HepG2 (cell line): ENCODE results near the gene WDR35. TPM values are rescaled to one million over a fixed set of nuclear protein-coding genes. Genes with fewer than 3 reads are reported as not detected.

Experiments used
- AHDC1 ChIP-seq: sonication (generic); formaldehyde crosslinking; IDR thresholded peaks from 2 replicates; pipeline ENCODE4 v1.5.1; 2020; ENCODE audit warnings: mild to moderate bottlenecking, missing genetic modification reagents, borderline replicate concordance
- ARID2 ChIP-seq: sonication (generic); formaldehyde crosslinking; IDR thresholded peaks from 2 replicates; pipeline ENCODE4 v1.8.1; 2022; ENCODE audit warnings: mild to moderate bottlenecking, missing genetic modification reagents, borderline replicate concordance
- ARID3A ChIP-seq: IDR thresholded peaks from 2 replicates; pipeline ENCODE4 v1.6.1; 2012; ENCODE audit warnings: low read depth, low read length, improper control_type of control experiment
- ARID4A ChIP-seq: sonication (generic); formaldehyde crosslinking; IDR thresholded peaks from 2 replicates; pipeline ENCODE4 v1.5.0; 2020; ENCODE audit warnings: mild to moderate bottlenecking, missing genetic modification reagents, borderline replicate concordance
- ARNTL ChIP-seq: sonication (generic); formaldehyde crosslinking; IDR thresholded peaks from 2 replicates; pipeline ENCODE4 v1.4.0; 2020; ENCODE audit warnings: mild to moderate bottlenecking, missing genetic modification reagents
- ATF4 ChIP-seq, 2 experiments: fragments of 450-650 bp in 1 of 2; sonication (generic) in 1 of 2; formaldehyde crosslinking; IDR thresholded peaks; 2 replicates each; pipeline versions ENCODE4 v1.5.0 to v1.8.0; 2020 to 2022; ENCODE audit warnings: mild to moderate bottlenecking in 1 of 2, missing genetic modification reagents in 1 of 2
- NFE2 ChIP-seq: sonication (generic); formaldehyde crosslinking; IDR thresholded peaks from 2 replicates; pipeline ENCODE4 v1.4.0; 2020; ENCODE audit warnings: missing genetic modification reagents
- PCBP1 ChIP-seq: fragments of 200-400 bp; formaldehyde crosslinking; IDR thresholded peaks from 2 replicates; pipeline ENCODE4 v1.6.1; 2017; ENCODE audit warnings: mild to moderate bottlenecking, low read depth, low read length, borderline replicate concordance
- TEF ChIP-seq: sonication (generic); formaldehyde crosslinking; IDR thresholded peaks from 2 replicates; pipeline ENCODE4 v1.5.0; 2020; ENCODE audit warnings: missing genetic modification reagents
- YEATS2 ChIP-seq: sonication (generic); formaldehyde crosslinking; IDR thresholded peaks from 2 replicates; pipeline ENCODE4 v1.4.0; 2020; ENCODE audit warnings: missing genetic modification reagents, borderline replicate concordance
- ZGPAT ChIP-seq: IDR thresholded peaks from 2 replicates; pipeline ENCODE4 v1.6.1; 2016; ENCODE audit warnings: mild to moderate bottlenecking
- ZNF264 ChIP-seq: sonication (generic); formaldehyde crosslinking; IDR thresholded peaks from 2 replicates; pipeline ENCODE4 v1.4.0; 2020; ENCODE audit warnings: missing genetic modification reagents
- ZNF749 ChIP-seq: sonication (generic); formaldehyde crosslinking; IDR thresholded peaks from 2 replicates; pipeline ENCODE4 v1.8.0; 2022; ENCODE audit warnings: mild to moderate bottlenecking, missing genetic modification reagents, moderate library complexity, borderline replicate concordance
- polyA plus RNA-seq, 8 experiments: library from polyadenylated mRNA; depleted of rRNA in 3 of 8; stranded (reverse) in 7 of 8; unstranded in 1 of 8; fragments of >200 nt; fragmentation: Illumina TruSeq in 4 of 8; extraction: Trizol in 4 of 8; gene quantifications; 2 replicates each; pipeline versions ENCODE4 v1.2.1 to v1.2.3, GENCODE V29; 2011 to 2016; ENCODE audit warnings: low read depth in 4 of 8, missing spikeins in 1 of 8, mixed read lengths in 1 of 8; ENCODE audit not compliant: insufficient read depth in 1 of 8
- total RNA-seq, 5 experiments: library from RNA; depleted of rRNA; stranded (reverse); fragments of >200 nt; fragmentation: Illumina TruSeq; extraction: Trizol; gene quantifications; 2 replicates each; pipeline ENCODE4 v1.2.3, GENCODE V29; 2016; ENCODE audit warnings: low read depth in 1 of 5

WDR35 gene
- total and polyA plus RNA-seq, 2 of the 13 experiments (the other 11 are each of a cell fraction or from before 2014, with no cell fraction given): 11.1 to 19.6 TPM

GRCh38 chr2:20008703-20009102, 18.8 kb upstream of the WDR35 start (continued):
- TF ChIP-seq ARID2 (CRISPR knock-in tag): no peak
- TF ChIP-seq ATF4 (CRISPR knock-in tag; IDR thresholded peaks at IDR 0.05): peak in 1 of 2 experiments; percentile 82; a peak in 2 of 4 replicates
- TF ChIP-seq NFE2 (CRISPR knock-in tag): no peak
- no peak; the same call in 1 of the 2 replicates for TF ChIP-seq YEATS2
- TF ChIP-seq ARID3A: peak; percentile 76; the same call in 1 of the 2 replicates
- TF ChIP-seq AHDC1: peak; percentile 91
- TF ChIP-seq PCBP1: no peak
- TF ChIP-seq ZNF264 (CRISPR knock-in tag): no peak
- TF ChIP-seq ARID4A (CRISPR knock-in tag): peak; percentile 28; the same call in 1 of the 2 replicates
- no peak for TF ChIP-seq TEF (CRISPR knock-in tag)
- TF ChIP-seq ARNTL: no peak
- TF ChIP-seq ZNF749 (CRISPR knock-in tag): no peak
- peak; percentile 39; the same call in 1 of the 2 replicates for TF ChIP-seq ZGPAT (CRISPR knock-in tag)
